Epithelial cell of umbilical artery (primary cell): ENCODE results near the gene SAMD5. TPM values are rescaled to one million over a fixed set of nuclear protein-coding genes. Genes with fewer than 3 reads are reported as not detected.

Experiments
- total RNA-seq: library from RNA; depleted of rRNA; stranded (reverse); fragments of >200 nt; gene quantifications from 2 replicates; pipeline ENCODE4 v1.2.3, GENCODE V29; 2014

SAMD5 gene
- 3.2 and 3.3 TPM in 2 replicates for total RNA-seq

GRCh38 chr6:147508042-147508865 is at the start of gene SAMD5:
TSS of gene SAMD5 (plus strand) at chr6:147508690. CDS start at chr6:147508929, 239 bp downstream.

